ENCODE measurements around the gene TPSD1. TPM values are rescaled to one million over a fixed set of nuclear protein-coding genes. Genes with fewer than 3 reads are reported as not detected.
A peak's percentile ranks its signal among the peaks of the same experiment; 100 is the strongest.
"Not testable (repeated sequence)": the region's sequence is repeated elsewhere in the genome, so short reads cannot be mapped to it uniquely, and the experiment has no call there.

The TPSD1 gene
- total RNA-seq, 1 experiment from 2014 or later, result not detected

DNA sequence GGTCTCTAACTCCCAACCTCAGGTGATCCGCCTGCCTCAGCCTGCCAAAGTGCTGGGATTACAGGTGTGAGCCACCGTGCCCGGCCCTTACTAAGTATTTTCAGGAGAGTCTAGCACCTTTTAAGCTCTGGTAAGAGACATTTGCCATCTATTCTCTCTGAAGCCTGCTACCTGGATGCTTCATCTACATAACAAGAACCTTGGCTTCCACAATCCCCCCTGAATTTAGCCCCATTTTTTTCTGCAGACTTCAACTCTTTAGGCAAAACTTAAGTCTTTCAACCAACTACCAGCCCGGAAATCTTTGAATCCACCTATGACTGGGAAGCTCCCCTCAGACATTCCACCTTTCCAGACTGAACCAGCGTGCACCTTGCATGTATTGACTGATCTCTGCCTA, 39.6 kb downstream of the TPSD1 start:
- no peak overlapping the region for H2BK12ac ChIP-seq (ENCODE audit: insufficient read length, low read depth, low read length)
- H3K18ac ChIP-seq (ENCODE audit: insufficient read length, low read depth, low read length), result no peak overlapping the region
- H3K23me2 ChIP-seq (ENCODE audit: insufficient read length, low read depth, low read length, poor library complexity, severe bottlenecking), result no peaks in the 10 kb centered on the region
- H2BK5ac ChIP-seq (ENCODE audit: insufficient read length, low read length), result no peak overlapping the region
- no peak overlapping the region for H2BK20ac ChIP-seq (ENCODE audit: low read depth, low read length, poor library complexity, severe bottlenecking)
- no peak overlapping the region for H3T11ph ChIP-seq (ENCODE audit: low read length)
- no peaks in the 10 kb centered on the region for H3K9me3 ChIP-seq (ENCODE audit: control insufficient read depth, low read depth, low read length)
- H4K91ac ChIP-seq (ENCODE audit: insufficient read length, low read depth, low read length), result no peak overlapping the region
- H3K4me1 ChIP-seq (ENCODE audit: insufficient read depth, low read length), result 0 out of 2 replicates have a peak, but pooled peaks cover 2% of the 10 kb centered on the region
- no peak overlapping the region for H2BK120ac ChIP-seq (ENCODE audit: low read depth, low read length, poor library complexity, severe bottlenecking)
- H2AK5ac ChIP-seq (ENCODE audit: insufficient read length, low read length), result no peak overlapping the region
- no peak for DNase-seq
- whole genome bisulfite sequencing (ENCODE audit: extremely low coverage, insufficient read length, low lambda C conversion rate), result no CpG with 5 or more reads among the region's 5 CpGs
- Mint-ChIP-seq H3K27me3 (ENCODE audit: low read depth) (peaks cover 54% of the 10 kb centered on the region), H3K4me1 (peaks cover 26 to 37% of the 10 kb centered on the region in 2 experiments), H3K9me3 (peaks cover 0 to 4% of the 10 kb centered on the region in 2 experiments; a peak in 1 of 5 replicates), H3K36me3 (ENCODE audit: insufficient read depth in 1 of 3, low read depth in 3 of 3) (no peaks in the 10 kb centered on the region), H3K4me3 (peak overlapping the region in 1 of 2 experiments; percentile 10; a peak in 3 of 5 replicates), H3K27ac (peak overlapping the region in 1 of 3 experiments; percentile 85; a peak in 4 of 7 replicates)
- H3K14ac ChIP-seq (ENCODE audit: insufficient read depth, low read length), result no peak overlapping the region
- H3K4me2 ChIP-seq (ENCODE audit: insufficient read depth, insufficient read length, low read length), result peak overlapping the region; percentile 6
- no peak overlapping the region for H3K9ac ChIP-seq (ENCODE audit: extremely low read depth, insufficient read length, low read length)
- TF ChIP-seq, protein P1, sequence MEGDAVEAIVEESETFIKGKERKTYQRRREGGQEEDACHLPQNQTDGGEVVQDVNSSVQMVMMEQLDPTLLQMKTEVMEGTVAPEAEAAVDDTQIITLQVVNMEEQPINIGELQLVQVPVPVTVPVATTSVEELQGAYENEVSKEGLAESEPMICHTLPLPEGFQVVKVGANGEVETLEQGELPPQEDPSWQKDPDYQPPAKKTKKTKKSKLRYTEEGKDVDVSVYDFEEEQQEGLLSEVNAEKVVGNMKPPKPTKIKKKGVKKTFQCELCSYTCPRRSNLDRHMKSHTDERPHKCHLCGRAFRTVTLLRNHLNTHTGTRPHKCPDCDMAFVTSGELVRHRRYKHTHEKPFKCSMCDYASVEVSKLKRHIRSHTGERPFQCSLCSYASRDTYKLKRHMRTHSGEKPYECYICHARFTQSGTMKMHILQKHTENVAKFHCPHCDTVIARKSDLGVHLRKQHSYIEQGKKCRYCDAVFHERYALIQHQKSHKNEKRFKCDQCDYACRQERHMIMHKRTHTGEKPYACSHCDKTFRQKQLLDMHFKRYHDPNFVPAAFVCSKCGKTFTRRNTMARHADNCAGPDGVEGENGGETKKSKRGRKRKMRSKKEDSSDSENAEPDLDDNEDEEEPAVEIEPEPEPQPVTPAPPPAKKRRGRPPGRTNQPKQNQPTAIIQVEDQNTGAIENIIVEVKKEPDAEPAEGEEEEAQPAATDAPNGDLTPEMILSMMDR (conservative IDR thresholded peaks at IDR 0.05), result no peak
- no peaks in the 10 kb centered on the region for H3K79me1 ChIP-seq (ENCODE audit: insufficient read depth, low read depth, low read length, poor library complexity, severe bottlenecking)
- H4K20me1 ChIP-seq (ENCODE audit: control insufficient read depth, insufficient read depth, insufficient read length), result no peaks in the 10 kb centered on the region
- no peak overlapping the region for H3K23ac ChIP-seq (ENCODE audit: insufficient read length, low read depth, low read length)
- no peaks in the 10 kb centered on the region for H3K79me2 ChIP-seq (ENCODE audit: insufficient read depth, low read length)
- H3K56ac ChIP-seq (ENCODE audit: insufficient read length, low read depth, low read length), result no peak overlapping the region
- no peaks in the 10 kb centered on the region; the same call in 1 of the 2 replicates for H3K27me3 ChIP-seq (ENCODE audit: insufficient read depth, low read length)
- no peak overlapping the region for H4K5ac ChIP-seq (ENCODE audit: insufficient read length, low read depth, low read length)
- H3K4ac ChIP-seq (ENCODE audit: low read depth, low read length), result no peak overlapping the region
- no peak overlapping the region for H3K27ac ChIP-seq (ENCODE audit: insufficient read length, low read depth, low read length)
- no peak overlapping the region for H4K8ac ChIP-seq (replicated peaks; ENCODE audit: insufficient read length, low read depth, low read length)
- no peak overlapping the region for H2BK15ac ChIP-seq (ENCODE audit: low read depth, low read length)
- no peak overlapping the region for H2AFZ ChIP-seq (ENCODE audit: low read length)

DNA sequence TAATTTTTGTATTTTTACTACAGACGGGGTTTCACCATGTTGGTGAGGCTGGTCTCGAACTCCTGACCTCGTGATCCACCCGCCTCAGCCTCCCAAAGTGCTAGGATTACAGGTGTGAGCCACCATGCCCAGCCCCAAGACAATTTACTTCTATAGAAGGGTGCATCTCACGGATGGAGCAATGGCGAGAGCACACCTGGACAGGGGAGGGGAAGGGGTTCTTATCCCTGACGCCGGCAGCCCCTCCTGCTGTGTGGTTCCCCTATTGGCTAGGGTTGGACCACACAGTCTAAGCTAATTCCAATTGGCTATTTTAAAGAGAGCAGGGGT, 40.8 kb downstream of the TPSD1 start:
- H3T11ph ChIP-seq (ENCODE audit: low read length); DNase-seq; H3K79me2 ChIP-seq (ENCODE audit: insufficient read depth, low read length); H3K4me2 ChIP-seq (ENCODE audit: insufficient read depth, insufficient read length, low read length); H3K4me1 ChIP-seq (ENCODE audit: insufficient read depth, low read length); H2BK15ac ChIP-seq (ENCODE audit: low read depth, low read length); H3K18ac ChIP-seq (ENCODE audit: insufficient read length, low read depth, low read length); H3K79me1 ChIP-seq (ENCODE audit: insufficient read depth, low read depth, low read length, poor library complexity, severe bottlenecking); H3K56ac ChIP-seq (ENCODE audit: insufficient read length, low read depth, low read length); H3K23ac ChIP-seq (ENCODE audit: insufficient read length, low read depth, low read length); H4K20me1 ChIP-seq (ENCODE audit: control insufficient read depth, insufficient read depth, insufficient read length); H3K9ac ChIP-seq (ENCODE audit: extremely low read depth, insufficient read length, low read length); H2BK20ac ChIP-seq (ENCODE audit: low read depth, low read length, poor library complexity, severe bottlenecking); H3K14ac ChIP-seq (ENCODE audit: insufficient read depth, low read length); H2AK5ac ChIP-seq (ENCODE audit: insufficient read length, low read length); H3K9me3 Mint-ChIP-seq; H4K91ac ChIP-seq (ENCODE audit: insufficient read length, low read depth, low read length); H3K27me3 ChIP-seq (ENCODE audit: insufficient read depth, low read length); H3K23me2 ChIP-seq (ENCODE audit: insufficient read length, low read depth, low read length, poor library complexity, severe bottlenecking); H3K4ac ChIP-seq (ENCODE audit: low read depth, low read length); H3K4me3 Mint-ChIP-seq; H3K27ac Mint-ChIP-seq; H2BK5ac ChIP-seq (ENCODE audit: insufficient read length, low read length); H4K5ac ChIP-seq (ENCODE audit: insufficient read length, low read depth, low read length); H3K36me3 Mint-ChIP-seq (ENCODE audit: insufficient read depth in 1 of 3, low read depth in 3 of 3); H2AFZ ChIP-seq (ENCODE audit: low read length); H4K8ac ChIP-seq (replicated peaks; ENCODE audit: insufficient read length, low read depth, low read length); H3K9me3 ChIP-seq (ENCODE audit: control insufficient read depth, low read depth, low read length); H2BK12ac ChIP-seq (ENCODE audit: insufficient read length, low read depth, low read length); H2BK120ac ChIP-seq (ENCODE audit: low read depth, low read length, poor library complexity, severe bottlenecking); H3K27ac ChIP-seq (ENCODE audit: insufficient read length, low read depth, low read length): not testable (repeated sequence)
- WGBS (ENCODE audit: extremely low coverage, insufficient read length, low lambda C conversion rate), result no CpG with 5 or more reads among the region's 8 CpGs
- peaks cover 46% of the 10 kb centered on the region for H3K27me3 Mint-ChIP-seq (ENCODE audit: low read depth)
- H3K4me1 Mint-ChIP-seq, result peaks cover 23 to 35% of the 10 kb centered on the region in 2 experiments
